HuH-7 (cell line): ENCODE data around the gene PLXNB1.

ENCODE experiments used
- DNase-seq: peaks from one replicate; pipeline ENCODE4 v3.0.0; 2011; ENCODE audit warnings: low spot score

PLXNB1 gene

DNA sequence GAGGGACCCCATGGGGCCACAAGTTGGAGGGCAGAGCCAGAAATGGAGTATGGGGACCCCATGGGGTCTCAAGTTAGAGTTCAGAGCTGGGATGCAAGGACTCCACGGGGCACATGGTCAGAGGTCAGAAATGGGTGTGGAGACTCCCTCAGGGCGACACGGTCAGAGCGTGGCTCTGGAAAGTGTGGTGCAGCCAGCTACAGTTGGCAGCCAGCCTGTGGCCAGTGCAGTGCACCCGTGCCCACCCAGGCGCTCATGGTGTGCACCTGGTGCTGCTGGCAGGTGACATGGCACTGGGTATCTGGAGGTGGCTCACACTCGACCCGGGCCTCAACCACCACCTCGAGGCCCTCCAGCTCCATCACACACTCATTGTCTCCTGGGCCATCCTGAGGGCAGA, 11.2 kb downstream of the PLXNB1 start:
- DNase-seq = no peak

DNA sequence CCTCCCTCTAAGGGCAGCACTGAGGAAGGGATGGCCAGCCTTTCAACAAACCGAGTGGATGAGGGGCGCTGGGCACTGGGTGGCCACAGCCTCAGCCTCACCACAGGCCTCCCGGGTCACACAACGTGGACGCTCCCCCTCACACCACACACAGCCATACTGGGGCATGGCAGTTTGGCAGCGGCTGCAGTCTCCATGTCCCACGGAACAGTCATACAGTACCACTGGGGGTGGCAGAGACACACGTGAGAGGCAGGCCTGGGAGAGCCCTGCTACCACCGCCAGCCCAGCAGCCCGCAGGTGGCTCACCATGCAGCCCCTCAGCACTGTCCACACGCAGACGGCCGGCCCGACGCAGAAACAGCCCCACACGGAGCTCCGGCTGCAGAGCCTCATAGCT, 11.7 kb downstream of the PLXNB1 start:
- no peak for DNase-seq

DNA sequence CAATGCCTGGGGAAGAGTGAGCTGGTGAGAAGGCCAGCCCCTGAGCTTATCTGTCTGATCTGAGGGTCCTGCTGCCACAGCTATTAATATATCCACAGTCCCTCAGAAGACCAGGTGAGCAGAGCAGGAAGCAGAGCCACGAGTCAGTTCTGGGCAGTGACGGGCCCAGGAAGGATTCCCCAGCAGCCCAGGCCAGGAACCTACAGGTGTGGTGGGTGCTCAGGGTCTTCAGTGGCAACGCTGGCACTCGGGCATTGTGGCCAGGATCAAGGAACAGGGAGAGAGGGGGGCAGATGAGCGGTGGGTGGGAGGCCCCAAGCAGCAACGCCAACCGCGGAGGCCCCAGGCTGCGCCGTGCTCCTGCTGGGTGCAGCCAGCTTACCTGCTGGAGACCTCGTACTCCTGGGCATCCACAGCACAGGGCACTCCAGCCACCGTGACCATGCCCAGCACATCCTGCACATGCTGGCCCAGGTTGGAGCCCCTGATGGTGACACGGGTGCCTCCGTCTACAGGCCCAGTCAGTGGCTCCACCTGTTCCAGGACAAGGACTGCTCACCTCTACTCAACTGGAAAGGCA, 12.3 kb downstream of the PLXNB1 start:
- DNase-seq = no peak

DNA sequence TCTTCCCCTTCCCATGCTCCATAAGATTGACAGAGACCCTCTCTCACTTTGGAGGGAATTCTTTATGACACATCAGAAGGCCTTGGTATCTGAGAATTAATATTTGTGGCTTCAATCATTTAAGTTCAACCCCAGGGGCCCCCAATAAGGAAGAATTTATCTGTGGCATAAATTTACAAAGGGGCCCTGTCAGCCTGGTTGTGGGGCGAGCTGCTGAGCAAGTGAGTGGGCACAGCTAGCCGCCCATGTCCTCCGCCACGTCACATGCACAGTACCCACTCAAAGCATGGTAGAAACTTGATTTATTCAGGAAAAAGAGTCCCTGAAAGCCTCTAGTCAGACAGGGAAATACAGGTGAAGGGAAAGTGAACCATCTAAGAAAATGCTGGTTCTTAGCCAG, 13.3 kb downstream of the PLXNB1 start:
- no peak for DNase-seq

DNA sequence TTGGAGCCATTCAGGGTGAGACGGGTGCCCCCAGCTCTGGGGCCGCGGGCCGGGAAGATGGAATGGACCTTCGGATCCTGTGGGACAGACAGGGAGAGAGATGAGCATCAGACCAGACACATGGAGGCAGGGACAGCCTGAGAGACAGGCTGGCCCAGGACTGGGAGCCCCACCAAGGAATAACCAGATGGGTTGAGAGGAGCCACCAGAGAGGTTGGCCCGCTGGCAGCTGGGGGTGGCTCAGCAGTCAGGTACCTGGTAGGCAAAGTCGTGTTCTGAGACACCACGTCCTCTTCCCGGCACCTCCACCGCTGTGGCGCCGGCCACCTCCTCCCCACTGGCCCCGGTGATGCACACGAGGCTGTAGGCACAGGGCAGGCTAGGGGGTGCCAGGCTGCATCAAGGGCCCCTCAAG, 13.8 kb downstream of the PLXNB1 start:
- no peak for DNase-seq

DNA sequence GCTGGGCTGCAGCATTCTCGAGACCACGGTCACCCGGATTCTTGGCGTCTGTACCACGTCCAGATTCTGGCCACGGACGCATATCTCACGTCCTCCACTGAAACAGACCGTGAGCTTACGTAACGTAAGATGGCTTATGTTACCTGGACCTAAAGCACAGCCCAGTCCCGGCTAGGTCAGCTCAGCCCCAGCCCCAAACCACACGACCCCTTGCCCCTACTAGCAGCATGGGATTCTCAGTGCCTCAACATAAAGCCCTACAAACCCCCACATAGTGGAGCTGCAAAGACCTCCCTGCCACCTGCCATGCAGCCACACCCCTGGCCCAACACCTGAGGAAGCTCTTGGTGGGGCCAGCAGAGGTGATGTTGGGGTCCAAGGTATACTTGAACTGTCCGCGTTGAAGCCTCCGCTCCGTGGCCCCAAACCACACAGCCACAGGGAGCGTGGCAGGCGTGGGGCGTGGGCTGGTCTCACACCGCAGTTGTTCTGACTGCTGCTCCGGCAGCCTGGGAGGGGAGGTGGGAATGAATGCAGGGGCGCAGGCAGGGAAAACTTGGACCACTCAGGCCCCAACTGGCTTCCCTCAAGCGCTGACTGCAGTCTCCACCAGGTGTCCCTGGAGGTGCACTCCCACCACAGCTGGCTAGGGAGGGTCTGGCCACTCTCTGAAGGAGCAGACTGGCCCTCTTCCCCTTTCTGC, 14.5 kb downstream of the PLXNB1 start:
- DNase-seq = no peak

DNA sequence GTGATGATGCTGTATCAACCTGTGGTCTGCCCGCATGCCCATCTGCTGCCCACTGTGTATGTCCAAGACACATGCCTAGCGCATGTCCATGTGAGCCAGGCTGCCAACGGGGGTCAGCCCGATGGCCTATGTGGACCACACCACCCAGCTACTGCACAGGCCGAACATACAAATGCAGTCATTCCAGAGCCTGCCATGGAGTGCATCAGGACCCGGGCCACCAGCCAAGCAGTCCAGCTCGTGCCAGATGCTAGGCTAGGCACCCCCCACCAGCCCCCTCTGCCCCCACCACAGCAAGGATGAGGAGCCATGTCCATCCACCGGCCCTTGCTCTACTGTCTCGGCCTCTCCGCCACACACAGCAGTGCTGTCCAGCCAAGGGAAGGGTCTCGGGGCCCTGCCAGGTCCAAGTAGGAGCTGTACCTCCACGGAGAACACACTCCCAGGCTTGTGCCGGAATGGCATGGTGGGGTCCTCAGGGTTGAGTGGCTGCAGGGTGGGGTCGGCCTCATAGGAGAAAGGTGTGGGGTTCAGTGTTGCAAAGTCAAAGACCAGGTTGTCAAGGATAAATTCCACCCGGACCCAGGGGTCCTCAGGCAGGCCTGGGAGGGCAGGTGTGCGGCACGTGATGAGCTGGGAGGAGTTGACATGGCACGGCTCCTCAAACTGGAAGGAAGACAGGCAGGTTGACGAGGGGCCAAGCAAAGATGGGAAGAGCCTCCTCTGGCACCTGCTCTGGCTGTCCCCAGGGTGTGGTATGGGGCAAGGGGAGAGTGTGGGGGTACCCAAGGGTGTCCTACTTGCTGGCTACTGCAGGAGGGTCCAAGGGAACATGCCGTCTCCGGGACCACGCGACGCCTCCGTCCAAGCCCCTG, 15.3 kb downstream of the PLXNB1 start:
- no peak for DNase-seq

DNA sequence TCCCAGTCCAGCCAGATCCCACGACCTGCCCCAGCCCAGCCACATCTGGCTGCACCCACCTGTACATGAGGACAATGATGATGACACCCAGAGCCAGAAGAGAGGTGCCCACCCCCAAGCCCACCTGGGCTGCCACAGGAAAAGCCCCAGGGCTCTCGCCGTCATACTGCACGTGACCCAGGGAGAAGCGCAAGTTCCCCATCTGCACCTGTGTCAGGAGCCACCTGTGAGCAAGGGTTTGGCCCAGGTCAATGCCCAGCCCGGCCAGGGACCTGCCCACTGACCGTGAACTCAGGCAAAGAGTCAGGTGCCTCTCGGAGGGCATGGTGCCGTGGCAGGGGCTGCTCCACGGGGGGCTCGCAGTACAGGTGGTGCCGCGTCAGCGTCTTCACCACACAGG, 16.3 kb downstream of the PLXNB1 start:
- DNase-seq = no peak

DNA sequence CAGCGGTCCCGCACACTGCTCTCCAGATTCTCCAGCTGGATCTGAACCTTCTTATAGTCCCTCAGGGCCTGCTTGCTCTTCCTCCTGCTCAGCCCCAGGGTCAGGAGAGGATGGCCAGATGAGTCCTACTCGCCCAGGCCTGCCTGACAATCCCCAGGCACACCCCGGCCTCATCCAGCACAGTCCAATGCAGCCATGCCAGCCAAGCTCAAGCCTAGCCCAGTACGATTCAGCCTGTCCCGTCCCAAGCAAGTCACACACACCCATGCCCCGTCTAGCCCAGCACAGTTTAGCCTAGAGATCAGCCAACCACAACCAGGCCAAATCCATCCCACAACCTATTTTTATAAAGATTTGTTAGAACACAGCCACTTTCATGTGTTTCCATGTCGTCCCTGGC, 16.8 kb downstream of the PLXNB1 start:
- no peak for DNase-seq

DNA sequence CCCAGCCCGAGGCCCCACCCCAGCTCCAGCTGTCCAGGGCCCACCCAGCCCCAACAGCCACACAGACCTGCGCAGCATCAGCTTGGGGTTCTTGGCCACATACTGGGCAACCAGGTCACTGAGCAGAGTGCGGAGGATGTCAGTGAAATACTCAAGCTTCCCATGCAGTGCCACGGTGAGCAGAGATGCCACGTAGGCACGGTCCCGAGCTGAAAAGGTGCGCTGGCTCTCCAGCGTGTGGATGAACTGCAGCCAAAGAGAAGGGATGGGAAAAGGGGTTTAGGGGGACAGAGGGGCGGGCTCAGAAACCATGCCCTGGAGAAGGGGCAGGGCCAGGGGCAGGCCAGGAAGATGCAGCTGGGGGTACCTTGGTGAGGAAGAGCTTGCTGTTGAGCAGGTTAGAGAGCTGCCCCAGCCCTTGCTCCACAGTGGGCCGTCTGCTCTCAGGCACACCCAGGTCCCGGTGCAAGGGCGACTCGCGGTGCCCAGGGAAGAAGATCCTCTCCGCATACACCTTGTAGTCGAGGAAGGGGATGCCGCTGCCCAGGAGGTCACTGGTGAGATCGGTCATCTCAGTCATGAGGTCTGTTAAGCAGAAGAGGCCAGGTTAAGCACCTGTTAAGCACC, 17.4 kb downstream of the PLXNB1 start:
- no peak for DNase-seq

DNA sequence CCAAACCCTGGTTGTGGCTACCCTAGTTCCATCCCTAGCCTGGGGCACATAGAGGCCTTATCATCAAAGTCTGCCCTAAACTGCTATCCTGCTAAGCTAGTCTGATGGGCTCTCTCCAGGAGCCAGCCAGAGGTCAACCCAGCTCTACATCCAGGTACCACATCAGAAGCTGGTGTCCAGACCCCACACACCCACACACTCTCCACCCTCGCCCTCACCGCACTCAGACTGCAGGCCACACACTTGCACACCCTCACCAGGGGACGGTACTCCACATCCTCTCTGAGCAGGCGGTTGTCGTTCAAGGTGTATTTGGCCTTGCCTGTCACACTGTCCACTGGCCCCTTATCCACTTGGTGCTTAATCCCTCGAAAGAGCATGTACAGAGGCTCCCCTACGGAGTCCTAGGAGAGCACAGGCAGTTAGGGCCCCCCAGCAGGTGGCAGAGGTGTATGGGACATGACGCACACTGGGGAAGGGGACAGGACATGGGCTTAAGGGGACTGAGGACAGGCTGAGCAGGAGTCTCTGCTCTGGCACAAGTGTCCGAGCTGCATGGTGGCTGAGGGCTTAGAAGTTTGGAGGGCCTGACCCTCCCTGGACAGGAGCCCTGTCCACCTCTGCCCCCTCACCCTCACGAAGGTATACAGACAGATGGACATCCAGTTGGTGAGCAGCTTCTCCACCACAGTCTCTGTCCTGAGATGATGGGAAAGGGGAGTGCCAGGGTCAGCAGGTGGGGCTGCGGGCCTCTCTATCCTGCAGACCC, 18.1 kb downstream of the PLXNB1 start:
- no peak for DNase-seq

DNA sequence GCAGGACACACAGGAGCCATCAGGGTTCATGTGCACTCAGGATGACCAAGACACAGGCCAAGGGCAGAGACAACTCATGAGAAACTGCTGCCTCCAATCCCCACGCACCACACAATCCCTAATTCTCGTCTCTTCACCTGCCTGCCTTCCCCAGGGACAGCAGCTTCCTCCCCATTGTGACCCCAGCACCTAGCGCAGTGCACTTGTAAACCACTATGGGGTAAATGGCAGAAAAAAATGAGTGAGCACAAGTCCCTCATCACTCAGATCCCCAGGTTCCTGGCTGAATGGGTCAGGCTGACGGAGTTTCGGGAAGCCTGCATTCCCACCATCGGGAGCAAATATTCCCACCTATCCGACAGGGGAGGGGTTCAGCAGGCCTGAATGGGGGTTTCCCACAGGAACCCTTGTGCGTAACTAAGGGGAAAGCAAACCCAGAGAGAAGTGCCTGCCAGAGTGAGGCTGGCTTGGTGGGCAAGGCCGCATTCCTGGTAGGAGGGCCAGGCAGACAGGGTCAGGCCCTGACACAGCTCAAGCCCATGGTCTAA, 18.8 kb downstream of the PLXNB1 start:
- no peak for DNase-seq

DNA sequence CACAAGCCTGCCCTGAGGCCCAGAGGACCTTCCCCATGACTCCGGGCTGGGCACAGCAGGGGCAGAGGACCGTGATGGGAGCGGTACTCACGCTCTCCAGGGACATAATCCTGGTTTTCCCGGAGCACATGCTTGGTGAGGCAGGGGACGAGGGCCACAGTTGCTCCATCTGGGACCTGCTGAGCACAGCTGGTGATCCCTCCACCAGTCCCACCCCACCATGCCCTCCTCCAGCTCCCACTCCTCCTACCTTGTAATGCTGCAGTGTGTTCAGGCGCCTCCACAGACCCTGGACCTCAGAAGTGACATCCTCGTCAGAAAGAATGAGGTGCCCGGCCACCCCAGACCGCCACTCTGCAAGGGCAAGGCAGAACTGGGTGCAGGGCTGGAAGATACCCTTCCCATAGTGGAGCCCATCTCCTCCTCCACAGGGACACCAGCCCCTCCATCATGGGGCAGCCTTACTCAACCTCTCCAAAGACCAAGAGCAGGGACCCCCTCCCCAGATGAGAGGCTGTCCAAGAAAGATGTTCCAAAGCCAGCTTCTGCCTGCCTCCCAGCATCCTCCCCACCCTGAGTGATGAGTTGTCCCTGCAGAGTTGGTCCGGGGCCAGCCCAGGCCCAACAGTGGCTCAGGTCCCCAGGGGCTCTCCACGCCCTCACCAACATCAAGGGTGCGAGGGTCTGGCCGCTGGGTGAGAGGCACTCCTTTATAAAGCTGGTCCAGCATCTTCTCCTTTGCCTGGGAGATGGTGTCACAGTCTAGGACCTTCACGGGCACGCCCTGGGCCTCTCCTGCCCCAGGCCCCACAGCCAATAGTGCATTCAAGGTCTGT, 19.5 kb downstream of the PLXNB1 start:
- DNase-seq = no peak

DNA sequence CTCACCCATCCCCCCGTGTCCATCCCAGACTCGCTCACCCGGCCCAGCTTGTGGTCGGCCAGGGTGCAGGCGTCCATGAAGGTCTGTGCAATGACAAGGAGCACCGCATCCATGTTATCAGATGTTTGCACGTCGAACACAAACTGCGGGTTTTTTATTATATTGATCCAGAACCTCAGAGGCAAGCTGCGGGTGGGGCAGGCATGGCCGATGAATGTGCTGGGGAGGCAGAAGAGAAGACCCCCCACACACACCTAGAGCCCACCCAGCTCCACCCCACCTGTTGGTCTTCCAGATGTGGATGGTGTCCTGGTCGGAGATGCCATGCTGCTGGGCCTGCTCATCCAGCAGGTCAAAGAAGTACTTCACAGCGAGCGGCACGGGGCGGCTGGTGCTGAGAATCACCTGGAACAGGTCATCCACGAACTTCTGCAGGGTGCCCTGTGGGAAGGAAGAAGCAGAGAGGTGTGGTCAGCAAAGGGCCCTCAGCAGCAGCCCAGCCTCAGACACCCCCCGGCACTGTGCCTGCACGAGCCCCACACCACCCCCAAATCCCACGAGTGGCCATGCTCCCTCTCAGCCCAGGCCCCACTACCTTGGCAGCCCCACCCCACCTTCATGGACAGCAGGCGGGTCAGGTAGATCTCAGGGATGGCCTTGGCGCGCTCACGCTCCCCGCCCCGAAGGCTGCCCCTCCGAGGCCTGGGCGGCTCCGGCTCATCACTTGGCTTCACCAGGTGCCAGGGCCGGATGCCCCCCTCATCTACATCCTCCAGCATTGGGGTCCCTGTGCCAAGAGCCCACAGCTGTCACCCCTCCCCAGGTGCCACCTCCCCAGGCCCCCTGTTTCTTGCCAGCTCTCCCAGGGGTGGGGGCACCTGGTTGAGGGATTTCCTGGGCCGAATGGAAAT, 20.3 kb downstream of the PLXNB1 start:
- no peak for DNase-seq

DNA sequence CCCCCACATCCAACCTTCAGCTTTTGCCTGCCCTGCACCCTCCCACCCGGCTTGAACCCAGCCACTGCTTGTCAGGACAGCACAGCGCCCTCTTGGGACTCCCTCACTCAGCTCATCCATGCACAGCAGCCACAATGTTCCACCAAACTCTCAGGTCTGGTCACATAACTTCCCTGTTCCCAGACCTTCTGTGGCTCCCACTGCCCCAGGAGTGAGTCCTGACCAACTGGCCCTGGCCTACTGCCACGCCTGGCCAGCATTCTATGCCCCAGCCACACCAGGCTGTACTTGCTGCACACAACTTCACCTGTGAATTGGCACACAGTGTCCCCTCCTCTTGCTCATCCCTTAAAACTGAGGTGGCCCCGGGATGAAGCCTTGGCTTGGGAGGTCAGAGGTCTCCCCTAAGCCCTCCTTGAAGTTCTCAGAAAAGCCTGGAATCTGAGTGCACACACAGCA, 21.0 kb downstream of the PLXNB1 start:
- no peak for DNase-seq

DNA sequence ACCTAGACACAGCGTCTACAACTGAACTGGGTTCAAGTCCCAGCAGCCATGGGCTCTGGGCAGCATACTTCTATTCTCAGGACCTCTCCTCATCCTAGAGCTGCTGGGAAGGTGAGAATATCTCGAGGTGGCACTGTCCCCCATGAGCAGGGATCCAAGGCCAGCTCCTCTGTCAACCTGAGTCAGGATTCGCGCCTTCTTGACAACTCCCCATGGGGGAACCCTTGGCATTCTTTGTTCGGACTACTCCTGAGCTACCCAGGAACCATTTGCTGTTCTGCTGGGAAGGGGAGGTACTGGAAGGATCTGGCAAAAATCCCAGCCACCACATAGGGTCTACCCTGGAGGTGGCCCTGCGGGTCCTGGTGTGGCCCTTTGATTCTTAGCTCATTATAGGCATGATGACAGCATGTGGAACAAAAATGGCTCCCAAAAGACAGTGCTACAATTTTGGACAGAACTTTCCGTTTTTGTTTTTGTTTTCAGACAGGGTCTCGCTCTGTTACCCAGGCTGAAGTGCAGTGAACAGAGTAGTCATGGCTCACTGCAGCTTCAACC, 22.3 kb downstream of the PLXNB1 start:
- DNase-seq = peak; percentile 8

DNA sequence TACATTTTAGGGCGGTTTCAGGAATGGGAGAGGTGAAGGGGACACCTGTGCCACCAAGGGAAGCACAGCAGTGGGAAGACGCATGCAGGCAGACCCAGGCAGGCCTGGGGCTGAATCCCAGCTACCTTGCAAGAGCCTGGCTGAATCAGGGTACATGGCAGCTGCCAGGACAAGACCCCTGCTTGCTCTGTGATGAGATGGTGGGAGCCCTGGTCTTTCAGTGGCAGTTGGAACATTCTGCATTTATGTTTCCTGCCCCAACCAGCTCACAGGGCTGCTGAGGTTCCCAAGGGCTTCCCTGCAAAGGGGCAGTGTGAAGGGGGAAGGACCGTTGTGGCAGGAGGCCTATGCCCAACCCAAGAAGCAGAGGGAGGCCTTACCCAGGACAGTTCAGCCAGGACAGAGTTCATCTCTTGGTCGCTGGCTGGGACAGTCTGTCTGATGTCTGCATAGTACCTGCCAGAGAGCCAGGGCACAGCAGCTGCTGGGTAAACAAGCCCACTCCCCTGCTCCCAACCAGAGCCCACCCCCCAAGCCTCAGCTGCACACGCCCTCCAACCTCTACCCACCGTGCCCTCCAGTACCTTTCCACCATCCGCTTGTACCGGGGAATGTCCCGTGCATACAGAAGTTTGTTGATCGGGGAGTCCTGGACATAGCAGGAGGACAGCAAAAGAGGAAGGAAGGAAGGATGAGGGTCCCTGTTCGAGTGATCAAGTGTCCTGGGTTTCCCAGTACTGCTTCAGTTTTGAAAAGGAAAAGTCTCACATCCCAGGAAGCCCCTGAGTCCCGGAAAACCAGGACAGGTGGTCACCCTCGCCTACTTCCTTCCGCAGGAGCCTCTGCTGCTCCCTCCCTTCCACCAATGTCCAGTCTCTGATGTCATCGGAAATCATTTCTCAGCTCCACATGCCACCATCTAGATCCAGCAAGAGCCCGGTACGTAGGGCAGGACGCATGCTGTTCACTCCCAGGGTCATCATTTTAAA, 23.1 kb downstream of the PLXNB1 start:
- DNase-seq = peak; percentile 1

DNA sequence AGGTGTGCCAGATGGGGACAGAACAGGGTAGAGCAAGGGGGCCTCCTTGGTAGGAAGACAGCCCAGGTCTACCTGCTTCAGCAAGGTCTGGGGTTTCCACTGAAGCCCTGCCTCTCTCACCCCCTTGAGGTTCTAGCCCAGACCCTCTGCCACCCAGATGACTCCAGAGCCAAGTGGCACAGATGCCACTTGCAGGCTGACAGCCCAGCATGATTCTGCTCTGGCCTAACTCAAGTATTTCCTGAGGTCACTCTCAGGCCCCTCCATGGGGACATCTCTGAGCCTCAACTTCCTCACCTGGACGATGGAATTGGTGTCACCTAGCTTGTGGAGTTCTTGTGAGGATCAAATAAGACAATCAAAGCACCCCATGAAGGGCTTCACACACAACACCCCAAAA, 23.9 kb downstream of the PLXNB1 start:
- no peak for DNase-seq
